Activated naive CD8-positive, alpha-beta T cell treated with anti-CD3 and anti-CD28 coated beads, Interleukin-2, amount 50 U/mL, for 24 hours (primary cell): ENCODE results near the gene EDNRA.

ENCODE experiments used
- ATAC-seq: fragments of 150-1000 bp; cut with Tn5 transposase; one replicate; pipeline ENCODE4 v1.10.0; 2021
- DNase-seq: peaks from one replicate; pipeline ENCODE4 v3.0.0; 2021
- H3K27ac Mint-ChIP-seq: one replicate; pipeline ENCODE4 v1.8.0; 2021; ENCODE audit warnings: mild to moderate bottlenecking, mixed read lengths
- H3K27me3 Mint-ChIP-seq: one replicate; pipeline ENCODE4 v1.8.0; 2021; ENCODE audit warnings: mixed read lengths
- H3K36me3 Mint-ChIP-seq: one replicate; pipeline ENCODE4 v1.8.0; 2021; ENCODE audit warnings: low read depth, mixed read lengths
- H3K4me1 Mint-ChIP-seq: one replicate; pipeline ENCODE4 v1.8.0; 2021; ENCODE audit warnings: mixed read lengths
- H3K4me3 Mint-ChIP-seq: one replicate; pipeline ENCODE4 v1.8.0; 2021; ENCODE audit warnings: mild to moderate bottlenecking, moderate library complexity, mixed read lengths
- H3K9me3 Mint-ChIP-seq: one replicate; pipeline ENCODE4 v1.8.0; 2021; ENCODE audit warnings: mixed read lengths

Gene EDNRA

GRCh38 chr4:147580396-147580795 is 99.5 kb downstream of the EDNRA start:
- peaks cover 5% of the 10 kb centered on the region for H3K9me3 Mint-ChIP-seq
- DNase-seq (no peak), ATAC-seq (no peak)
- H3K27me3 Mint-ChIP-seq: peaks cover 5% of the 10 kb centered on the region
- H3K27ac Mint-ChIP-seq: no peak overlapping the region
- no peaks in the 10 kb centered on the region for H3K36me3 Mint-ChIP-seq
- no peak overlapping the region for H3K4me3 Mint-ChIP-seq
- H3K4me1 Mint-ChIP-seq: no peaks in the 10 kb centered on the region

DNA sequence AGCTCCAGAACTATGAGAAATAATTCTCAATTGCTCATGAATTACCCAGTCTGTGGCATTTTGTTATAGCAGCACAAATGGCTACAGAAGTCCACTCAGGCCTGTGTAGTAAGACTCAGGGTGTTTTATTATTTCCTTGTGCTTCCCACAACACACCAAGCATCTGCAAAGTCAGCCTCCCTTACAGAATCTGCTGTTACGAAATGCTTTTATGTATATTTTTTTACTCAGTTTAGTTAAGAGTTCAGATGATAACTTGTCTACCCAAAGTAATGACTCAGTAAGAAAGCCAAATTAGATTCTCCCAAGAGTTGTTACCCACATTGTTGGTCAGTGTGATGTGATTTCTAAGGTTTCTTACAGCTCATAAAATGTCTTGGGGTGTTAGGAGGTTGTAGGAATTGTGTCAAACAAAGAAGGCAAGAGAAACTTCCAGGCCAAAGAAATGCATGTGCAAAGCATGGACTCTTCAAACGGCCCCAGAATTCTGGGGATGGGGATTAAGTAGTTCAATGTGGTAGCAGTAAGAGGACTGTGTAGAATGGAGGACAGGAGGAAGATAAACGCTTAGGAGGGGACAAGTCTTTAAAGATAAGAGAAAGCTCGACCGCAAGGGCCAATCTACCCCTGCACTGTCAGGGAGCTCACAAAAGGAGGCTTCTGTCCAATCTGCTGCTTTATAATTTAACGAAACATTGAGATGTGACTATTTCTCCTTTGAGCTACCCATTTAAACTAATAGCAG is 100.9 kb downstream of the EDNRA start:
- peaks cover 5% of the 10 kb centered on the region for H3K9me3 Mint-ChIP-seq
- H3K4me3 Mint-ChIP-seq: no peak overlapping the region
- H3K27ac Mint-ChIP-seq: no peak overlapping the region
- H3K27me3 Mint-ChIP-seq: peaks cover 7% of the 10 kb centered on the region
- no peak for ATAC-seq
- H3K4me1 Mint-ChIP-seq: no peaks in the 10 kb centered on the region
- no peak for DNase-seq
- no peaks in the 10 kb centered on the region for H3K36me3 Mint-ChIP-seq

GRCh38 chr4:147582386-147583060 is 101.6 kb downstream of the EDNRA start:
- peaks cover 7% of the 10 kb centered on the region for H3K27me3 Mint-ChIP-seq
- no peaks in the 10 kb centered on the region for H3K36me3 Mint-ChIP-seq
- no peak for DNase-seq
- no peak overlapping the region for H3K4me3 Mint-ChIP-seq
- ATAC-seq: no peak
- H3K9me3 Mint-ChIP-seq: peaks cover 5% of the 10 kb centered on the region
- H3K27ac Mint-ChIP-seq: no peak overlapping the region
- no peaks in the 10 kb centered on the region for H3K4me1 Mint-ChIP-seq

GRCh38 chr4:147583876-147584275 is 103.0 kb downstream of the EDNRA start:
- Mint-ChIP-seq H3K27me3 (peaks cover 7% of the 10 kb centered on the region), H3K36me3 (no peaks in the 10 kb centered on the region), H3K27ac (no peak overlapping the region), H3K9me3 (peaks cover 5% of the 10 kb centered on the region), H3K4me1 (no peaks in the 10 kb centered on the region), H3K4me3 (no peak overlapping the region)
- no peak for DNase-seq
- ATAC-seq: no peak

DNA sequence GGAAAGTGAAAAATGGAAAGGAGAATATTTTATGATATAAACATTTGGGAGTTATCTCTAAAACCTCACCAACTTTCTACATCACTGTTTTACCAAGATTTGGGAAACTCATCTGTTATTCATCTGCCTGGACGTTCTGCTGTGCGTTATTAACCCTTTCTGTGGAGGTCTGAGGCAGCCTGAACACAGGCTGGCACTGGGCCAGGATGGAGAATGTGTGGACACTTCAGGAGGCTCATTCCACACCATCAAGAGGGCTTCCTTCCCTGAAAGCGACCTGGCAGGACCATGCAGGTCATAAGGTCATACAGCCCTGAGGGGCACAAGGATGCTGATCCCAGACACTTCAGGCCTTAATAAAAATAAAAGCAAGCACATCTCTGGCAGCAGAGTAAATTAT is 105.1 kb downstream of the EDNRA start:
- H3K36me3 Mint-ChIP-seq: no peaks in the 10 kb centered on the region
- H3K4me3 Mint-ChIP-seq: no peak overlapping the region
- ATAC-seq (no peak), DNase-seq (no peak)
- peaks cover 5% of the 10 kb centered on the region for H3K9me3 Mint-ChIP-seq
- no peaks in the 10 kb centered on the region for H3K4me1 Mint-ChIP-seq
- H3K27ac Mint-ChIP-seq: no peak overlapping the region
- peaks cover 2% of the 10 kb centered on the region for H3K27me3 Mint-ChIP-seq

DNA sequence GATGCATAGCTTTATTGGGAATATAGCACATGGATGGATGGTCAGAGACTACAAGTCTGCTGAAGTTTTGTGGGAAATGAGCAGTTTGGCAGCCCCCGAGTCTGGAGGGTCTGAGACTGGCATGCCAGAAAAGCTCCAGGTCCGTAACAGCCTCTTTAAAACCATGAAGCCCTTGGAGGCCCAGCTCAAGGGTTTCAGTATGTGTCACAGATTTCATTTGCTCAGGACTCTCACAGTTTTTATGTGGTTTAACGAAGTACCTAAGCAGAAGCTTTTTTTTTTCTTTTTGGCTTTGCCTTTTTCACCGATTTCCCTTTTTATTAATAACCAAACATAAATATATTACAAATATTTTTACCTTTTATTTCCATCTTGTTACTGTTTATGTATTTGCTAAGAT is 105.7 kb downstream of the EDNRA start:
- ATAC-seq (no peak), DNase-seq (no peak)
- H3K4me3 Mint-ChIP-seq: no peak overlapping the region
- peaks cover 2% of the 10 kb centered on the region for H3K27me3 Mint-ChIP-seq
- H3K36me3 Mint-ChIP-seq: no peaks in the 10 kb centered on the region
- peaks cover 5% of the 10 kb centered on the region for H3K9me3 Mint-ChIP-seq
- H3K4me1 Mint-ChIP-seq: no peaks in the 10 kb centered on the region
- H3K27ac Mint-ChIP-seq: no peak overlapping the region

- Mint-ChIP-seq H3K36me3 (no peaks in the 10 kb centered on the region), H3K27ac (no peak overlapping the region), H3K9me3 (peaks cover 5% of the 10 kb centered on the region), H3K4me3 (no peak overlapping the region), H3K27me3 (peaks cover 2% of the 10 kb centered on the region), H3K4me1 (no peaks in the 10 kb centered on the region)
- no peak for ATAC-seq
- DNase-seq: no peak
Observed at GRCh38 chr4:147587041-147587440, 106.1 kb downstream of the EDNRA start.

DNA sequence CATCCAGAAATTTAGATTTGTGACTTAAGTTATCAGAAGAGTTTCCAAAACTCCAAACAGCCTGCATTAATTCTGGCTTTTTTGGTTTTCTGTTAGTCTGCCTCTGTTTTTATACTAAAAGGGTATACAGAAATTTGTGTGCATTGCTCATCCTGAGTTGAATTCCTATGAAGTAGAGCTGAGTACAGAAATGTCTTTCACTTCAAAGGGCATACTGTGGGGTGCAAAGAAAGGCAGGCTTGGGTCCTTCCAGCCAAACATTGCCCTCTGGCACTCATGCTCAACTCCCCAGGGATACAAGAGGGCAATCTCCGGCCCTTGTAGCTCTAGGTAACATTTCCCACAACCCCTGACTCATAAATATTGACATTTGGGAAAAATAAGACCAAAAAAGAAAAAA is 108.7 kb downstream of the EDNRA start:
- H3K27me3 Mint-ChIP-seq: peaks cover 2% of the 10 kb centered on the region
- no peak for DNase-seq
- H3K4me1 Mint-ChIP-seq: no peaks in the 10 kb centered on the region
- peaks cover 3% of the 10 kb centered on the region for H3K9me3 Mint-ChIP-seq
- no peaks in the 10 kb centered on the region for H3K36me3 Mint-ChIP-seq
- no peak for ATAC-seq
- H3K27ac Mint-ChIP-seq: no peak overlapping the region
- H3K4me3 Mint-ChIP-seq: no peak overlapping the region

- Mint-ChIP-seq H3K4me3 (no peak overlapping the region), H3K4me1 (no peaks in the 10 kb centered on the region), H3K27ac (no peak overlapping the region), H3K36me3 (no peaks in the 10 kb centered on the region), H3K9me3 (no peaks in the 10 kb centered on the region), H3K27me3 (peaks cover 2% of the 10 kb centered on the region)
- DNase-seq (peak; percentile 57), ATAC-seq (no peak)
Observed at GRCh38 chr4:147590249-147590920, 109.5 kb downstream of the EDNRA start.

- ATAC-seq: no peak
- Mint-ChIP-seq H3K4me3 (no peak overlapping the region), H3K9me3 (no peaks in the 10 kb centered on the region), H3K4me1 (no peaks in the 10 kb centered on the region), H3K27me3 (peaks cover under 1% of the 10 kb centered on the region), H3K27ac (no peak overlapping the region), H3K36me3 (no peaks in the 10 kb centered on the region)
- DNase-seq: no peak
Observed at GRCh38 chr4:147591106-147591505, 110.2 kb downstream of the EDNRA start.

DNA sequence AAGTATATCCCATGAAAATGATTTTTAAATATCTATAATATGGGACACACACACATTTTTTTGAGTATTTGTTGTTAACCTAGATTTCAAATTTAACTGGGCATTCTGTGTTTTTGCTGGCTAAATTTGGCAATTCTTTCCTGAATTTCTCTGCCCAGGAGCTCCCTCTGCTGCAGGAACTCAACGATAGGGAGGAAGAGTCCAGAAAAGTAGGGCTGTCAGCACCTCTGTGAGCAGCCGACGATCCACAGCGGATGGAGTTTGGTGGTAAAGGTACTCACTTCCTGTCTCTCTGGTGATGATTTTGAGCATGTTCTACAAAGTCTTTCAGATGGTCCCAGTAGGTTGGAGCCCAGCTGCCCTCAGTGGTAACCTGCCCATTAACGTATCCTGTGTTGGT is 113.2 kb downstream of the EDNRA start:
- H3K36me3 Mint-ChIP-seq: no peaks in the 10 kb centered on the region
- H3K27me3 Mint-ChIP-seq: no peaks in the 10 kb centered on the region
- H3K4me3 Mint-ChIP-seq: no peak overlapping the region
- no peak for ATAC-seq
- no peak overlapping the region for H3K27ac Mint-ChIP-seq
- DNase-seq: no peak
- H3K9me3 Mint-ChIP-seq: no peaks in the 10 kb centered on the region
- no peaks in the 10 kb centered on the region for H3K4me1 Mint-ChIP-seq
